AG04450 (cell line): ENCODE results near the gene FYCO1. TPM values are rescaled to one million over a fixed set of nuclear protein-coding genes. Genes with fewer than 3 reads are reported as not detected.

Experiments used
- CTCF ChIA-PET: fragments of 300-600, 350-600 bp; formaldehyde crosslinking; extraction: SDS; loops from one replicate; lab custom pipeline; 2022; ENCODE audit warnings: antibody characterized with exemption, inconsistent platforms; lab: Charles Lee
- POLR2A ChIA-PET: fragments of 350-600 bp; formaldehyde crosslinking; extraction: SDS; loops from one replicate; lab custom pipeline; 2021; ENCODE audit warnings: antibody characterized with exemption, inconsistent platforms; lab: Yijun Ruan, JAX
- DNase-seq: peaks from one replicate; pipeline ENCODE4 v3.0.0-alpha.2; 2011; ENCODE audit warnings: low read depth, low spot score
- H3K27ac ChIP-seq: one replicate; pipeline ENCODE4 v1.5.1; 2012; ENCODE audit warnings: low read depth, low read length, control low read depth
- H3K27me3 ChIP-seq: one replicate; pipeline ENCODE4 v1.6.0; 2012; ENCODE audit warnings: low read length; ENCODE audit not compliant: control insufficient read depth, insufficient read depth
- H3K4me3 ChIP-seq: 2 replicates; pipeline ENCODE4 v1.5.1; 2011; ENCODE audit warnings: mild to moderate bottlenecking, low read depth, low read length, control low read depth
- H3K9me3 ChIP-seq: 2 replicates; pipeline ENCODE4 v1.5.1; 2012; ENCODE audit warnings: low read length; ENCODE audit not compliant: control insufficient read depth, insufficient read depth
- polyA plus RNA-seq: library from polyadenylated mRNA; depleted of rRNA; stranded (reverse); fragments of >200 nt; gene quantifications from 2 replicates; pipeline ENCODE4 v1.2.3, GENCODE V29; 2011
- TF ChIP-seq, protein P1 (sequence below): IDR thresholded peaks from 2 replicates; pipeline ENCODE4 v1.5.1; 2011; ENCODE audit warnings: low read depth, low read length, control low read depth, inconsistent platforms

FYCO1 gene
- polyA plus RNA-seq, 1 experiment, result 14.3 TPM

DNA sequence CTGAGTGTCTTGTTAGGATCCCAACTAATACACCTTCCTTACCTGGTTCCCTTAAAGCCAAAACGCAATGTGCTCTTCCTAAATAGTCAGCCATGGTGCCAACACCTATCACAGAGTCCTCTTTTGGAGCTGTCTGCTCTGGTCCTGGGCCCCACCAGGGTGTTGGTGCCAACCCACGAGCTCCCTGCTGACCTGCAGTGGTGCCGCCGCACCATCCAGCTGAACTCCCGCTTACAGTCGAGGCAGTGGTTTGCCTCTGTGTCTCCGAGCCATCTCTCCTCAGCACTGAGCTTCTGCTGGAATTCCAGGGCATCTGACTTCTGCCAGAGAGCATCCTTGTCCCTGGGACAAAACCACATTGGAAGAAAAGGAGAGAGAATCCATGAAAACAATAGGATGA lies 36.4 kb downstream of the FYCO1 start:
- ChIA-PET CTCF (interaction anchor here (1.0 to 2.7 kb wide), 2 partner anchors 9 to 20 kb away, joined by 4 to 11 read pairs; no protein-coding TSS in a partner anchor), POLR2A (no interaction called here)
- Histone ChIP-seq H3K4me3 (no peak overlapping the region), H3K27ac (no peak overlapping the region), H3K27me3 (no peaks in the 10 kb centered on the region), H3K9me3 (no peaks in the 10 kb centered on the region)
- DNase-seq, result no peak
- TF ChIP-seq, protein P1, sequence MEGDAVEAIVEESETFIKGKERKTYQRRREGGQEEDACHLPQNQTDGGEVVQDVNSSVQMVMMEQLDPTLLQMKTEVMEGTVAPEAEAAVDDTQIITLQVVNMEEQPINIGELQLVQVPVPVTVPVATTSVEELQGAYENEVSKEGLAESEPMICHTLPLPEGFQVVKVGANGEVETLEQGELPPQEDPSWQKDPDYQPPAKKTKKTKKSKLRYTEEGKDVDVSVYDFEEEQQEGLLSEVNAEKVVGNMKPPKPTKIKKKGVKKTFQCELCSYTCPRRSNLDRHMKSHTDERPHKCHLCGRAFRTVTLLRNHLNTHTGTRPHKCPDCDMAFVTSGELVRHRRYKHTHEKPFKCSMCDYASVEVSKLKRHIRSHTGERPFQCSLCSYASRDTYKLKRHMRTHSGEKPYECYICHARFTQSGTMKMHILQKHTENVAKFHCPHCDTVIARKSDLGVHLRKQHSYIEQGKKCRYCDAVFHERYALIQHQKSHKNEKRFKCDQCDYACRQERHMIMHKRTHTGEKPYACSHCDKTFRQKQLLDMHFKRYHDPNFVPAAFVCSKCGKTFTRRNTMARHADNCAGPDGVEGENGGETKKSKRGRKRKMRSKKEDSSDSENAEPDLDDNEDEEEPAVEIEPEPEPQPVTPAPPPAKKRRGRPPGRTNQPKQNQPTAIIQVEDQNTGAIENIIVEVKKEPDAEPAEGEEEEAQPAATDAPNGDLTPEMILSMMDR, result no peak

DNA sequence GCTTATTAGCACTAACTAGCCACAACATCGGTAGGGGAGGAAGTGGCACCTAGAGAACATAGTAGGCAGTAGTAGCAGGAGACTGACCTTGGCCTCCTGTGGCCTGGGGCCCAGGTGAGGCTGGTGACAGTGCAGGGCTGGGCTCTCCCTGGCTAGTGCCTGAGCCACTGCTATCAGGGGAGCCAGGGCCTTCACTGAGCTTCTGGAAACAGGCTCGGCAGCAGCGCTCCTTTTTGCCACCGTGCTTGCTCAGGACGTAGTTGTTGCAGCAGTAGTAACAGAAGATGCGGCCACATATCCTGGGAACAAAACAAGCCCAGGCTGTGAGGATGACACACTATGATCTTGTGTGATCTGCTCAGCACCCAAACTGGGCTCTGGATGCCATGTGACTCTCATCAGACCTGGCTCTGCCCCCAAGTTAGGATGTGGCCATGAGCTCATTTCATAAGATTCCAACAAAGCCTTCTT lies 37.3 kb downstream of the FYCO1 start:
- H3K9me3 ChIP-seq, result no peaks in the 10 kb centered on the region
- H3K4me3 ChIP-seq, result no peak overlapping the region
- H3K27ac ChIP-seq, result no peak overlapping the region
- CTCF ChIA-PET, result interaction anchor here (1.5 to 2.7 kb wide), 2 partner anchors 10 to 120 kb away, joined by 6 to 11 read pairs; no protein-coding TSS in a partner anchor
- H3K27me3 ChIP-seq, result no peaks in the 10 kb centered on the region
- TF ChIP-seq, protein P1, result no peak
- DNase-seq, result no peak
- POLR2A ChIA-PET, result no interaction called here

DNA sequence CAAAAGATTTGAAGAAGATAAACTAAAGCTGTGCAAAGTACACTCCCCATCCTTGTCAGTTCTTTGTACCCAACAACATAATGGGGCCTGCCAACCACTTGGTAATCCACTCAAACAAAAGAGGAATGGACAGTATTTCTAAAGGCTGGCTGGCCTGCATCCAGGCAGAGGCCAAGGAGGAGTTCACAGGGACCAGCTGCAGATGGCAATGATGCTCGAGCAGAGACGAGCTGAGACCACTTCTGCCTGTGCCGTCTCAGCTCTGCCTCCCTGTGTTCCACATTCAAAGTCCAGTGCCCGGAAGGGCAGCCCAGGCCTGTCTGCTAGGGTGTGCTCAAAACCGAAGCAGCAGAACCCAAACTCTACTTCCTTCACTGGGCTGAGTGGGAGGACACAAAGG lies 38.0 kb downstream of the FYCO1 start:
- no peak overlapping the region for H3K27ac ChIP-seq
- H3K4me3 ChIP-seq, result no peak overlapping the region
- H3K27me3 ChIP-seq, result no peaks in the 10 kb centered on the region
- POLR2A ChIA-PET, result no interaction called here
- CTCF ChIA-PET, result interaction anchor here (1.5 to 2.7 kb wide), 2 partner anchors 11 to 121 kb away, joined by 6 to 11 read pairs; no protein-coding TSS in a partner anchor
- TF ChIP-seq, protein P1, result no peak
- no peaks in the 10 kb centered on the region for H3K9me3 ChIP-seq
- DNase-seq, result no peak

DNA sequence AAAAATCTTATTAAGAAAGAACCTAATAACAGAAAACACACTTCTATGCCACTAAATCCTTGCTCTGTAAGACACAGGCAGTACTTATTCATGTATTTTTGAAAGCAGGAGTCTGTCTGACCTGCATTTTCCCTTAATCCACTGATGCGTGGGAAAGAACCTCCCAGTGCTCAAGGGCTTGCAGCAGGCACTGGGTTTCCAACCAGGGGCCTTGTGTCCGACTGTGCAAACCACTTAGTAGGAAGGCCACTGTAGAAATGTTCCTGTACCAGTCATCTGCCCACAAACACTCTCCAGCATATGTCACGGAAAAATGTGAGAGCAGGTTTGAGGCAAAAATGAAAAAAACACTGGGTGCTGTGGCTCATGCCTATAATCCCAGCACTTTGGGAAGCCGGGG lies 39.9 kb downstream of the FYCO1 start:
- Histone ChIP-seq H3K4me3 (no peak overlapping the region), H3K27me3 (no peaks in the 10 kb centered on the region), H3K9me3 (no peaks in the 10 kb centered on the region), H3K27ac (no peak overlapping the region)
- TF ChIP-seq, protein P1, result no peak
- DNase-seq, result no peak
- POLR2A ChIA-PET, result no interaction called here
- CTCF ChIA-PET, result no interaction called here

DNA sequence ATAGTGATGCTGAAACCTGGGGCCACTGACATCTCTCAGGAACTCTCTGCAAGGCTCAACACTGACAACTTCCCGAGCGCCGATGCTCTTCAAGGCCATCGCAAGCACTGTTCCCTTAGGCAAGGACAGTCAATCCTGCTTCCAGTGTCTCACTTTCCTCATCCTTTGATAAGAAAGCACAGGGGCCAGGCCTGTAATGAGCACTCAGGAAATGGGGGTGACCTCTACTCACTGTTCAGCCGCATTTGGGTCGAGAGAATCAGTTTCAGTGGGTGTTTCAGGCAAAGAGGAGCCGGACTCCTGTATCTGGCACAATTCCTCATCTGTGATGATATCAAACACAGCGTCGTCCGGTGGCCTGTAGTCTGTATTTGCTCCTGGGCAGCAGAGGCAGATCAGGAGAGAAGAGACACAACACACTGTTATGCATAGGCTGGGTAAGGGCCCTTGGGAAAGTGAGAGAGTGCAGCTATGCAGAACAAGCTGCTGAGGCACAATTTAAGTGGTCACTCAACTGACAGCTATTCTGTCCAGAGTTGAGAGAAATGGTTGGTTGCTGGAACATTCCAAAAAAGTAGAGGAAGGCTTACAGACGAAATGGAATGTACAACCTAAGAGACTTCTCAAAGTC lies 40.5 kb downstream of the FYCO1 start:
- Histone ChIP-seq H3K27ac (no peak overlapping the region), H3K9me3 (no peaks in the 10 kb centered on the region), H3K27me3 (no peaks in the 10 kb centered on the region), H3K4me3 (no peak overlapping the region)
- CTCF ChIA-PET, result no interaction called here
- no peak for DNase-seq
- TF ChIP-seq, protein P1, result no peak
- POLR2A ChIA-PET, result no interaction called here
